Measurements from ENCODE around the gene NUBP2.

DNA sequence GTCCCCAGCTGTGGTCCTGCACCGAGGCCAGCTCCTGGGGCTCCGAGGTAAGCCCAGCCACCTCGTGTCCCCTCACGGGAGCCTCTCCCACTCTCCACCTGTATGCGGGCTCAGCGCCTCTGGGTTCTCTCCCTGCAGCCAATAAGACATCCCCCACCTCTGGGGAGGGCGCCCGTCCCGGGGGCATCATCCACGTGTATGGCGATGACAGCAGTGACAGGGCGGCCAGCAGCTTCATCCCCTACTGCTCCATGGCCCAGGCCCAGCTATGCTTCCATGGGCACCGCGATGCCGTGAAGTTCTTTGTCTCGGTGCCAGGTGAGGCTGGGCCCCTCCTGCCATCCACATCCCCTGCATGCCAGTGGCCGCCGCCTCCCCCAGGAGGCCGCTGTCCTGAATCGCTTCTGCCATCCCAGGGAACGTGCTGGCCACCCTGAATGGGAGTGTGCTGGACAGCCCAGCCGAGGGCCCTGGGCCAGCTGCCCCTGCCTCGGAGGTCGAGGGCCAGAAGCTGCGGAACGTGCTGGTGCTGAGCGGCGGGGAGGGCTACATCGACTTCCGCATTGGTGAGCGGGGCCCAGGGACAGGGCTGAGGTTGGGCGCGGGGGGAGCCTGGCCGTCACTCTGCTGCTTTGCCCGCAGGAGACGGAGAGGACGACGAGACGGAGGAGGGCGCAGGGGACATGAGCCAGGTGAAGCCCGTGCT is 14.5 kb upstream of the NUBP2 start:
- TF ChIP-seq ZFP30 (CRISPR knock-in tag; IDR thresholded peaks at IDR 0.05) = no peak
- TF ChIP-seq ZFP3 (CRISPR knock-in tag; IDR thresholded peaks at IDR 0.05) = no peak
- no peak for TF ChIP-seq BACH2 (CRISPR knock-in tag; IDR thresholded peaks at IDR 0.05; ENCODE audit: borderline replicate concordance)
- TF ChIP-seq ZNF70 (CRISPR knock-in tag; IDR thresholded peaks at IDR 0.05) = no peak
- TF ChIP-seq, protein P1, sequence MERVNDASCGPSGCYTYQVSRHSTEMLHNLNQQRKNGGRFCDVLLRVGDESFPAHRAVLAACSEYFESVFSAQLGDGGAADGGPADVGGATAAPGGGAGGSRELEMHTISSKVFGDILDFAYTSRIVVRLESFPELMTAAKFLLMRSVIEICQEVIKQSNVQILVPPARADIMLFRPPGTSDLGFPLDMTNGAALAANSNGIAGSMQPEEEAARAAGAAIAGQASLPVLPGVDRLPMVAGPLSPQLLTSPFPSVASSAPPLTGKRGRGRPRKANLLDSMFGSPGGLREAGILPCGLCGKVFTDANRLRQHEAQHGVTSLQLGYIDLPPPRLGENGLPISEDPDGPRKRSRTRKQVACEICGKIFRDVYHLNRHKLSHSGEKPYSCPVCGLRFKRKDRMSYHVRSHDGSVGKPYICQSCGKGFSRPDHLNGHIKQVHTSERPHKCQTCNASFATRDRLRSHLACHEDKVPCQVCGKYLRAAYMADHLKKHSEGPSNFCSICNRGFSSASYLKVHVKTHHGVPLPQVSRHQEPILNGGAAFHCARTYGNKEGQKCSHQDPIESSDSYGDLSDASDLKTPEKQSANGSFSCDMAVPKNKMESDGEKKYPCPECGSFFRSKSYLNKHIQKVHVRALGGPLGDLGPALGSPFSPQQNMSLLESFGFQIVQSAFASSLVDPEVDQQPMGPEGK (CRISPR knock-in tag; IDR thresholded peaks at IDR 0.05; ENCODE audit: borderline replicate concordance) = no peak
- TF ChIP-seq RARB (CRISPR knock-in tag; IDR thresholded peaks at IDR 0.05) = no peak
- TF ChIP-seq, protein P2, sequence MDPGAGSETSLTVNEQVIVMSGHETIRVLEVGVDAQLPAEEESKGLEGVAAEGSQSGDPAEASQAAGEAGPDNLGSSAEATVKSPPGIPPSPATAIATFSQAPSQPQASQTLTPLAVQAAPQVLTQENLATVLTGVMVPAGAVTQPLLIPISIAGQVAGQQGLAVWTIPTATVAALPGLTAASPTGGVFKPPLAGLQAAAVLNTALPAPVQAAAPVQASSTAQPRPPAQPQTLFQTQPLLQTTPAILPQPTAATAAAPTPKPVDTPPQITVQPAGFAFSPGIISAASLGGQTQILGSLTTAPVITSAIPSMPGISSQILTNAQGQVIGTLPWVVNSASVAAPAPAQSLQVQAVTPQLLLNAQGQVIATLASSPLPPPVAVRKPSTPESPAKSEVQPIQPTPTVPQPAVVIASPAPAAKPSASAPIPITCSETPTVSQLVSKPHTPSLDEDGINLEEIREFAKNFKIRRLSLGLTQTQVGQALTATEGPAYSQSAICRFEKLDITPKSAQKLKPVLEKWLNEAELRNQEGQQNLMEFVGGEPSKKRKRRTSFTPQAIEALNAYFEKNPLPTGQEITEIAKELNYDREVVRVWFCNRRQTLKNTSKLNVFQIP (CRISPR knock-in tag; IDR thresholded peaks at IDR 0.05; ENCODE audit: borderline replicate concordance, low read depth) = no peak
- no peak for TF ChIP-seq TOX (CRISPR knock-in tag; IDR thresholded peaks at IDR 0.05; ENCODE audit: borderline replicate concordance)
- TF ChIP-seq ESRRG (CRISPR knock-in tag; IDR thresholded peaks at IDR 0.05) = no peak
- TF ChIP-seq SNAI2 (CRISPR knock-in tag; IDR thresholded peaks at IDR 0.05) = no peak
- TF ChIP-seq, protein P3, sequence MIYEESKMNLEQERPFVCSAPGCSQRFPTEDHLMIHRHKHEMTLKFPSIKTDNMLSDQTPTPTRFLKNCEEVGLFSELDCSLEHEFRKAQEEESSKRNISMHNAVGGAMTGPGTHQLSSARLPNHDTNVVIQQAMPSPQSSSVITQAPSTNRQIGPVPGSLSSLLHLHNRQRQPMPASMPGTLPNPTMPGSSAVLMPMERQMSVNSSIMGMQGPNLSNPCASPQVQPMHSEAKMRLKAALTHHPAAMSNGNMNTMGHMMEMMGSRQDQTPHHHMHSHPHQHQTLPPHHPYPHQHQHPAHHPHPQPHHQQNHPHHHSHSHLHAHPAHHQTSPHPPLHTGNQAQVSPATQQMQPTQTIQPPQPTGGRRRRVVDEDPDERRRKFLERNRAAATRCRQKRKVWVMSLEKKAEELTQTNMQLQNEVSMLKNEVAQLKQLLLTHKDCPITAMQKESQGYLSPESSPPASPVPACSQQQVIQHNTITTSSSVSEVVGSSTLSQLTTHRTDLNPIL (CRISPR knock-in tag; IDR thresholded peaks at IDR 0.05; ENCODE audit: low read depth) = no peak
- no peak for TF ChIP-seq ISL1 (CRISPR knock-in tag; IDR thresholded peaks at IDR 0.05)
- no peak for TF ChIP-seq GLIS3 (CRISPR knock-in tag; IDR thresholded peaks at IDR 0.05)
- TF ChIP-seq OSR1 (CRISPR knock-in tag; IDR thresholded peaks at IDR 0.05) = no peak
